Neural cell (in vitro differentiated cells): ENCODE measurements around the gene ENOX1. TPM values are rescaled to one million over a fixed set of nuclear protein-coding genes. Genes with fewer than 3 reads are reported as not detected.

ENCODE experiments used
- H2AFZ ChIP-seq: fragments of 200-600, 300-800 bp; sonication (generic), shearing (Covaris generic); 2 replicates; pipeline ENCODE4 v1.6.0; 2014; ENCODE audit warnings: low read depth, mild to moderate bottlenecking, antibody characterized with exemption, low read length, moderate library complexity
- H3F3A ChIP-seq: fragments of 200-600 bp; shearing (Covaris generic); 2 replicates; pipeline ENCODE4 v1.6.1; 2016; ENCODE audit warnings: mild to moderate bottlenecking, moderate library complexity, mixed read lengths, antibody characterized with exemption, low read length; ENCODE audit not compliant: insufficient read depth, poor library complexity, severe bottlenecking
- H3K27ac ChIP-seq: fragments of 200-600, 300-800 bp; sonication (generic), shearing (Covaris generic); 2 replicates; pipeline ENCODE4 v1.5.1; 2014; ENCODE audit warnings: mild to moderate bottlenecking, low read length, moderate library complexity
- H3K27me3 ChIP-seq: fragments of 300-800, 200-600 bp; sonication (generic), shearing (Covaris generic); 2 replicates; pipeline ENCODE4 v1.6.0; 2014; ENCODE audit warnings: mild to moderate bottlenecking, low read depth, low read length, moderate library complexity; ENCODE audit not compliant: insufficient read depth
- H3K36me3 ChIP-seq: fragments of 300-800, 200-600 bp; sonication (generic), shearing (Covaris generic); 2 replicates; pipeline ENCODE4 v1.5.1; 2014; ENCODE audit warnings: mild to moderate bottlenecking, antibody characterized with exemption, low read length, moderate library complexity; ENCODE audit not compliant: insufficient read depth
- H3K4me2 ChIP-seq: fragments of 300-800, 200-600 bp; sonication (generic), shearing (Covaris generic); 2 replicates; pipeline ENCODE4 v1.6.0; 2014; ENCODE audit warnings: mild to moderate bottlenecking, low read length
- H3K4me3 ChIP-seq: fragments of 300-800, 200-600 bp; sonication (generic), shearing (Covaris generic); 2 replicates; pipeline ENCODE4 v1.5.1; 2014; ENCODE audit warnings: mild to moderate bottlenecking, low read length, moderate library complexity
- H3K79me2 ChIP-seq: fragments of 200-600 bp; shearing (Covaris generic); replicated peaks from 2 replicates; pipeline ENCODE4 v1.6.0; 2014; ENCODE audit warnings: mild to moderate bottlenecking, low read length, moderate library complexity; ENCODE audit not compliant: insufficient read depth
- H3K9ac ChIP-seq: fragments of 300-800, 200-600 bp; sonication (generic), shearing (Covaris generic); 2 replicates; pipeline ENCODE4 v1.6.1; 2016; ENCODE audit warnings: mild to moderate bottlenecking, low read length, mixed read lengths
- H3K9me2 ChIP-seq: fragments of 200-600 bp; shearing (Covaris generic); 2 replicates; pipeline ENCODE4 v1.6.1; 2016; ENCODE audit warnings: mild to moderate bottlenecking, low read length, mixed read lengths; ENCODE audit not compliant: insufficient read depth
- H3K9me3 ChIP-seq: fragments of 200-600, 300-800 bp; sonication (generic), shearing (Covaris generic); 2 replicates; pipeline ENCODE4 v1.6.1; 2016; ENCODE audit warnings: mild to moderate bottlenecking, mixed run types, low read length, moderate library complexity, mixed read lengths
- H4K20me1 ChIP-seq: fragments of 200-600 bp; shearing (Covaris generic); 2 replicates; pipeline ENCODE4 v1.6.1; 2016; ENCODE audit warnings: mild to moderate bottlenecking, mixed run types; ENCODE audit not compliant: insufficient read depth
- CTCF ChIP-seq: fragments of 450-650 bp; IDR thresholded peaks from 2 replicates; pipeline ENCODE4 v1.5.1; 2014; ENCODE audit warnings: antibody characterized with exemption, mild to moderate bottlenecking, moderate library complexity; ENCODE audit not compliant: poor library complexity, severe bottlenecking
- EP300 ChIP-seq: fragments of 450-650 bp; conservative IDR thresholded peaks from 2 replicates; pipeline ENCODE4 v1.6.1; 2014; ENCODE audit warnings: antibody characterized with exemption, mild to moderate bottlenecking, moderate library complexity; ENCODE audit not compliant: poor library complexity, severe bottlenecking
- EZH2 ChIP-seq: fragments of 200-600, 300-800 bp; shearing (Covaris generic), sonication (generic); IDR thresholded peaks from 2 replicates; pipeline ENCODE4 v1.6.1; 2014; ENCODE audit warnings: antibody characterized with exemption, low read length, borderline replicate concordance, mild to moderate bottlenecking; ENCODE audit not compliant: insufficient read depth, poor library complexity, severe bottlenecking
- MXI1 ChIP-seq: fragments of 450-650 bp; conservative IDR thresholded peaks from 2 replicates; pipeline ENCODE4 v1.6.1; 2014; ENCODE audit warnings: antibody characterized with exemption, mild to moderate bottlenecking; ENCODE audit not compliant: poor library complexity, severe bottlenecking
- POLR2AphosphoS5 ChIP-seq: IDR thresholded peaks from 2 replicates; pipeline ENCODE4 v1.6.1; 2012
- RAD21 ChIP-seq: fragments of 450-650 bp; conservative IDR thresholded peaks from 2 replicates; pipeline ENCODE4 v1.6.1; 2014; ENCODE audit warnings: antibody characterized with exemption, mild to moderate bottlenecking, moderate library complexity
- REST ChIP-seq: IDR thresholded peaks from 2 replicates; pipeline ENCODE4 v1.6.1; 2012; ENCODE audit warnings: borderline replicate concordance
- SMC3 ChIP-seq: fragments of 450-650 bp; conservative IDR thresholded peaks from 2 replicates; pipeline ENCODE4 v1.6.1; 2014; ENCODE audit warnings: antibody characterized with exemption, mild to moderate bottlenecking, moderate library complexity; ENCODE audit not compliant: poor library complexity
- TAF1 ChIP-seq: IDR thresholded peaks from 2 replicates; pipeline ENCODE4 v1.6.1; 2012; ENCODE audit warnings: low read depth
- polyA plus RNA-seq: library from polyadenylated mRNA; depleted of rRNA; stranded (reverse); fragments of >200 nt; gene quantifications from 2 replicates; pipeline ENCODE4 v1.2.3, GENCODE V29; 2014

Gene ENOX1
- polyA plus RNA-seq, 1 donor from 2014 or later = 42.6 TPM

- Histone ChIP-seq H3K4me2 (no peak overlapping the region), H3K9me2 (no peaks in the 10 kb centered on the region), H2AFZ (no peak overlapping the region), H3K9me3 (no peaks in the 10 kb centered on the region), H3K79me2 (no peaks in the 10 kb centered on the region), H3K27me3 (no peaks in the 10 kb centered on the region), H3K9ac (no peak overlapping the region), H3F3A (no peaks in the 10 kb centered on the region), H3K27ac (no peak overlapping the region), H3K4me3 (no peak overlapping the region), H3K36me3 (no peaks in the 10 kb centered on the region), H4K20me1 (no peaks in the 10 kb centered on the region)
- TF ChIP-seq EP300 = no peak
- no peak for TF ChIP-seq POLR2AphosphoS5
- no peak for TF ChIP-seq EZH2
- TF ChIP-seq RAD21 = no peak
- no peak for TF ChIP-seq TAF1
- TF ChIP-seq REST = no peak
- TF ChIP-seq SMC3 = no peak
- no peak for TF ChIP-seq MXI1
- no peak for TF ChIP-seq CTCF
Measured at GRCh38 chr13:43205416-43205815, 581.4 kb downstream of the ENOX1 start.

- no peak for TF ChIP-seq MXI1
- TF ChIP-seq SMC3 = no peak
- TF ChIP-seq POLR2AphosphoS5 = no peak
- TF ChIP-seq RAD21 = no peak
- TF ChIP-seq EP300 = no peak
- no peak for TF ChIP-seq CTCF
- TF ChIP-seq TAF1 = no peak
- no peak for TF ChIP-seq REST
- TF ChIP-seq EZH2 = no peak
- H3K9me3 ChIP-seq = no peaks in the 10 kb centered on the region
- no peak overlapping the region for H3K4me2 ChIP-seq
- no peaks in the 10 kb centered on the region for H3K79me2 ChIP-seq
- H3F3A ChIP-seq = no peaks in the 10 kb centered on the region
- no peak overlapping the region for H3K27ac ChIP-seq
- no peaks in the 10 kb centered on the region for H3K36me3 ChIP-seq
- H3K9me2 ChIP-seq = no peaks in the 10 kb centered on the region
- H3K27me3 ChIP-seq = no peaks in the 10 kb centered on the region
- no peaks in the 10 kb centered on the region for H4K20me1 ChIP-seq
- H2AFZ ChIP-seq = no peak overlapping the region
- H3K4me3 ChIP-seq = no peak overlapping the region
- no peak overlapping the region for H3K9ac ChIP-seq
Measured at GRCh38 chr13:43204591-43204990, 582.2 kb downstream of the ENOX1 start.
